GM18505 (cell line): ENCODE data around the gene LRRC45.

Experiments
- ATAC-seq: cut with Tn5 transposase; IDR thresholded peaks from one replicate; pipeline ENCODE4 v1.9.1; 2021; ENCODE audit not compliant: unreplicated experiment
- POLR2A ChIP-seq: IDR thresholded peaks from 4 replicates; pipeline ENCODE4 v1.6.1; 2011; ENCODE audit warnings: borderline replicate concordance; ENCODE audit not compliant: insufficient read depth, insufficient read length; ENCODE audit errors: extremely low read depth

LRRC45 gene

DNA sequence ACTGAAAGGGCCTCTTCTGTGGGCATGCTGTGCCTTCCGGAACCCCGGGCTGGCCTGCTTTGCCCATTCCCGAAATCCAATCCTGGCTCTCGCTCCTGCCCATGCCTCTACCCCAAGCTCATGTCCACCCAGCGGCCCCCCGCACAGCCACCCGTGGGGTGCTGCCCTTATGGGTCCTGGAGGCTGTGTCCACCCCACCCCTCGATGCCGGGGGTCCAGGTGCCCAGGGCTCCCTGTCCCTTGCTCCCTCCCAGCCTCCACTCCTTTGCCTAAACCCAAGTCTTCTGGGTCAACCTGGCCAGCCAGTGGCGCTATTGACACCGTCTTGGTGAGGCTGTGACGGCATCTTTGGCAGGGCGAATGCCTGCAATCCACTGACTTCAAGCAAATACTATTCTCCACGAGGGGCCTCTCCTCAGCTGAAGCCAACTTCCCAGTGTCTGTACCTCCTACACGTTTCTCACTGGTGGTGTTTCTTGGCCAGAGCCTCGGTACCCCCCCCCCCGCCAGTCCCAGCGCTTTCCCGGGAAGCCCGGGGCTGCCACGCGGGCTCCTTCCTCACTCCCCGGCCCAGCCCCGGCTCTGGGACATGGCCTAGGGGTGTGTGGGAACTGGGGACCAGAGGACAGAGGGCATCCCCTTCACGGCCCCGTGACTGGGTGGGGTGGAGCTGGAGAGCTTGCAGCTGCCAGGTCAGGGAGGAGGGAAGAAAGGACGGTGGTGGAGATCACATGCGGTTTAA is 54.7 kb downstream of the LRRC45 start:
- no peak for TF ChIP-seq POLR2A
- ATAC-seq: no peak

DNA sequence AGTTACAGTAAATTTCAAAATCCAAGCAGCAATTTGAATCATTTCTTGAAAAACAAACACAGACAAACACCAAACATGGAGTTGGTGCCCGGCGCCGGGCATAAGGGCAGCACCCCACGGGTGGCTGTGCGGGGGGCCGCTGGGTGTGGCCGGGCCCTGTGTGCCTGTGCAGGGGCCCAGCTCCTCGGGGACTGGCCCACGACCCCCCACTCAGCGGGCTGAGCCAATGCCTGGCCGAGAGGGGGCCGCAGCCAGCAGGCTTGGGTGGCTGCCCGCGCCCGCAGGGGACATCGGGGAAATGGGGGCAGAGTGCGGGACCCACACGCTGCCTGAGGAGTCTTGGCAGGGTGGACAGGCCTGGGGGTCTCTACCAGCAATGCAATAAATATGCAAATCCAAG is 55.3 kb downstream of the LRRC45 start:
- no peak for ATAC-seq
- no peak for TF ChIP-seq POLR2A

DNA sequence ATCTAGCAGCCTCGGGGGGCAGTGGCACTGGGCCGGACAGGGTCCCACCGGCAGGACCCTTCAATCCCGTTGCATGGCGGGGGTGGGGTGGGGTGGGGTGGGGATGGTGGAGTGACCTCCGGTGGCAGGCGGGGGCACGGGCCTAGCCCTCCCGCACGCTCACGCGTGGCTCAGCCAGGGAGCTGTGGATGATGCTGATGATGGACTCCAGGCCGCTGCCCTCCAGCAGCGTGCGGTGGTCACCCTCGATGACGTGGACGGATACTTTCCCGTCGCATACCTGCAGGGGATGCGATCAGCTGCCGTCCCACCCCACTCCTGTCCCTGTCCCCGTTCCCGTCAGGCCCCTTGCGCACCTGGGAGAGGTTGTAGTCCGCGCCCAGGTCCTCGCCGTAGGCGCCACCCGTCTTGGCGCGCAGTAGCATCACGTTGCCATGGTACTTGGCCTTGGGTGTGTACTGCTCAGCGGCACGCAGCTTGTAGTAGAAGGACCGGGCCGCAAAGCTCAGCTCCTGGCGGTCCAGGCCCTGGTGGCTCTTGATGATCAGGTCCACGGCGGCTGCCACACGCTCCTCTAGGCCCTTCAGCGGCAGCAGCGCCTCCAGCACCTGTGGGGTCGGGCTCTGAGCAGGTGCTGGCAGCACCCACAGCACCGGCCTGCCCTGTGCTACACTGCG is 56.0 kb downstream of the LRRC45 start:
- peak; percentile 8 for TF ChIP-seq POLR2A
- no peak for ATAC-seq

DNA sequence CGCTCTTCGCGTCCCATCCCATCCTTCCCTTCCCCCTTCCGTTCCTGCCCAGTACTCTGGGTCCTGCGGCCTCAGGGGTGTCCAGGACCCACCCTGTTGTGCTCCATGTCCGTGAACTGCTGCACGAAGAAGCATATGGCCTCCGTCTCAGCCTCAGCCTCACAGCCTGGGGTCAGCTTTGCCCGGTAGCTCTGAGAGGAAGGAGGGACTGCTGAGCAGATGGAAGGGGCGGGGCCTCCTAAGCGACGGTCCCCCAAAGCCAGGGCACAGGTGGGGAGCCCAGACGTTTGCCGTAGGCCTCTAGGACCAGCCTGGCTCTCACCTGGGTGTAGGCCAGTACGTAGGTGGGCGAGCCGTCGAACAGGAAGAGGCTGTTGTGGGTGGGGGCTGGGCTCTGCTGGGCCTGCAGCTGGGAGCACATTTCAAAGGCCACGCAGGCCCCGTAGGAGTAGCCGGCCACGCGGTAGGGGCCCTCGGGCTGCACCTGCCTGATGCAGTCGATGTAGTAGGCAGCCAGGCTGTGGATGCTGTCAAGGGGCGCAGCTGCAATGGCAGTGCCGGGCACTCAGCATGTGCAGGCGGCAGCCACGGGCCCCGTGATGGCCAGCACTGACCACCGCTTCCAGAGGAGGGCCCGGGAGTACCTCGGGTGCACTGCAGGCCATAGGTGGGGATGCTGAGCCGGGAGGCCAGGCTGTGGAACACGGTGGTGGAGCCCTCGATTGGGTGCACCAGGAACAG is 57.1 kb downstream of the LRRC45 start:
- ATAC-seq: no peak
- TF ChIP-seq POLR2A: no peak
